A673 (cell line): ENCODE measurements around the gene ASB8.

Source experiments
- EZH2 ChIP-seq: fragments of 200-600 bp; sonication (generic); IDR thresholded peaks from 2 replicates; pipeline ENCODE4 v1.6.1; 2017; ENCODE audit warnings: borderline replicate concordance, low read depth, mild to moderate bottlenecking, mixed read lengths, antibody characterized with exemption, low read length; ENCODE audit not compliant: poor library complexity, severe bottlenecking
- TF ChIP-seq, protein P1 (sequence below): fragments of 300-800, 200-600 bp; sonication (generic); conservative IDR thresholded peaks from 2 replicates; pipeline ENCODE4 v1.5.1; 2017; ENCODE audit warnings: low read depth, mild to moderate bottlenecking, antibody characterized with exemption, low read length, moderate library complexity, mixed read lengths

DNA sequence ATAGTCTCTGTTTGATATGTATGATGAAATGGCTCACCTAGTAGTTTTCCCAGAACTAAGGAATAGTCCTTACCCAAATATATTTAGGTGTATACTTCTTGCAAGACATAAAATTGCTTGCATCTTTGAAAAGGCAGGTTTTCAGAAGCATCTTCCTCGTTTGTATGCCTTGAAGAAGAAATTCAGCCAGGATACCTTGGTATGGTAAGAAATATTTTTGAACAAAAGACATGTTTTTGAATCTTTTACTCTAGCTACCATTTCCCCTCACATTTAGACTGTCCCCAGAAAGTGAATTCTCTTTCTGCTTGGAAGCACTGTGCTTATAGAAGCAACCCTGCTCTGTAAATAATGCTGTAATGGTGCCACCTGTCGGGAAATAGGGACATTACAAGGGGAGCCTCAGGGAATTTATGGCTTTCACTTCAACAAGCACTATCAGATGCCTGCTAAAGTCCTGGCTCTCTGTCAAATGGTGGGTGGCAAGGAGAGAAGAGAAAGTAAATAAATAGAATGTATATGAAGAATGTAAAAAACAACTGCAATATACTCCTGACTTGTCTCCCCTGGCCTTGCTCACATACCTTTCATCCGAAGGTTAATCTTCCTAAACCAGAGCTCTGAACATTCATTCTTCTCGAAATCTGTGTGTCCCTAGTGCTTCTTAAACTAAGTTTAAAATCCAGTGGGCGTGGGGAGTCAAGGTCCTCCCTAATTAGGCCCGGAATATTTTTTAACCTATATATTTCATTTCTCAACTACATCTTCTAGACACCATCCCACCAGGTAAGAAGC lies 32.2 kb upstream of the ASB8 start:
- TF ChIP-seq, protein P1, sequence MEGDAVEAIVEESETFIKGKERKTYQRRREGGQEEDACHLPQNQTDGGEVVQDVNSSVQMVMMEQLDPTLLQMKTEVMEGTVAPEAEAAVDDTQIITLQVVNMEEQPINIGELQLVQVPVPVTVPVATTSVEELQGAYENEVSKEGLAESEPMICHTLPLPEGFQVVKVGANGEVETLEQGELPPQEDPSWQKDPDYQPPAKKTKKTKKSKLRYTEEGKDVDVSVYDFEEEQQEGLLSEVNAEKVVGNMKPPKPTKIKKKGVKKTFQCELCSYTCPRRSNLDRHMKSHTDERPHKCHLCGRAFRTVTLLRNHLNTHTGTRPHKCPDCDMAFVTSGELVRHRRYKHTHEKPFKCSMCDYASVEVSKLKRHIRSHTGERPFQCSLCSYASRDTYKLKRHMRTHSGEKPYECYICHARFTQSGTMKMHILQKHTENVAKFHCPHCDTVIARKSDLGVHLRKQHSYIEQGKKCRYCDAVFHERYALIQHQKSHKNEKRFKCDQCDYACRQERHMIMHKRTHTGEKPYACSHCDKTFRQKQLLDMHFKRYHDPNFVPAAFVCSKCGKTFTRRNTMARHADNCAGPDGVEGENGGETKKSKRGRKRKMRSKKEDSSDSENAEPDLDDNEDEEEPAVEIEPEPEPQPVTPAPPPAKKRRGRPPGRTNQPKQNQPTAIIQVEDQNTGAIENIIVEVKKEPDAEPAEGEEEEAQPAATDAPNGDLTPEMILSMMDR, result peak; percentile 86
- no peak for TF ChIP-seq EZH2
